Adrenal gland (tissue), 12 donors: ENCODE results near the gene KIF26B. TPM values are rescaled to one million over a fixed set of nuclear protein-coding genes. Genes with fewer than 3 reads are reported as not detected.

ENCODE experiments used
- DNase-seq, 7 donors: peaks; one replicate each; pipeline ENCODE4 v3.0.0-alpha.2; 2019 to 2020
- H3K27ac ChIP-seq, 5 donors: fragments of 200-600 bp; sonication (generic) in 4 of 5; 1 replicate in 3 of 5; 2 replicates in 2 of 5; pipeline versions ENCODE4 v1.5.1 to v1.8.0; 2016 to 2020; ENCODE audit warnings: mild to moderate bottlenecking in 1 of 5
- H3K27me3 ChIP-seq: fragments of 200-600 bp; 2 replicates; pipeline ENCODE4 v1.8.0; 2021
- H3K36me3 ChIP-seq, 2 donors: fragments of 200-600 bp; replicated peaks in 1 of 2; 1 replicate in 1 of 2; 2 replicates in 1 of 2; pipeline versions ENCODE4 v1.5.1 to v1.8.0; 2018 to 2022
- H3K4me1 ChIP-seq, 2 donors: fragments of 200-600 bp; replicated peaks in 1 of 2; 1 replicate in 1 of 2; 2 replicates in 1 of 2; pipeline versions ENCODE4 v1.5.1 to v1.8.0; 2018 to 2021
- H3K4me3 ChIP-seq, 4 donors: fragments of 200-600 bp; sonication (generic) in 3 of 4; one replicate each; pipeline ENCODE4 v1.5.1; 2016 to 2018
- H3K9me3 ChIP-seq, 3 donors: fragments of 200-600 bp; sonication (generic) in 1 of 3; replicated peaks in 1 of 3; 1 replicate in 2 of 3; 2 replicates in 1 of 3; pipeline versions ENCODE4 v1.5.1 to v1.8.0; 2016 to 2021
- CTCF ChIP-seq, 6 experiments: fragments of 450-650 bp in 4 of 6; fragments of 200-600 bp in 2 of 6; sonication (generic) in 1 of 6; IDR thresholded peaks; 1 replicate in 5 of 6; 2 replicates in 1 of 6; pipeline versions ENCODE4 v1.5.1 to v1.8.0; 2016 to 2021; ENCODE audit warnings: antibody characterized with exemption in 6 of 6, mild to moderate bottlenecking in 2 of 6, moderate library complexity in 1 of 6
- POLR2A ChIP-seq, 2 donors: fragments of 450-650 bp; IDR thresholded peaks; one replicate each; pipeline ENCODE4 v1.6.1; 2017; ENCODE audit warnings: antibody characterized with exemption in 2 of 2, mild to moderate bottlenecking in 2 of 2, moderate library complexity in 1 of 2
- WGBS, 4 donors: extraction: QIAGEN DNeasy Blood & Tissue Kit in 2 of 4; methylation state at CpG; one replicate each; pipeline versions ENCODE4 v1.1.5 to v1.1.7; 2013 to 2017; 5-methylcytosine and 5-hydroxymethylcytosine counted together
- intact Hi-C, 2 donors: fragments of 100-400 bp; cut with DNase I; formaldehyde crosslinking; loops; one replicate each; pipeline versions ENCODE4 v1.14.1 to v1.15.0; 2022 to 2023
- polyA plus RNA-seq, 3 donors: library from polyadenylated mRNA; stranded (reverse); fragments of 200-250 nt in 2 of 3; fragments of 350-450 nt in 1 of 3; fragmentation: Illumina TruSeq in 1 of 3; extraction: RNeasy Lipid Tissue Mini Kit (QIAGEN cat#74804) in 1 of 3; gene quantifications; one replicate each; pipeline ENCODE4 v1.2.3, GENCODE V29; 2013 to 2014
- total RNA-seq, 9 donors: library from RNA; depleted of rRNA in 4 of 9; stranded (reverse); fragments of >200 nt in 4 of 9; fragments of 120-200 nt in 1 of 9; fragmentation: NEBNext Ultra II Directional in 1 of 9; extraction: Animal tissue kit (Norgen Biotek cat#: 25700) in 1 of 9; gene quantifications; one replicate each; pipeline versions ENCODE4 v1.1.0 to v1.2.4, GENCODE V29; 2013 to 2023
- donor health status: healthy with polysubstance abuse.
- donor health status: Bipolar disorder and iron deficiency.
- donor health status: DM: yes; HTN: yes; CAD: no.
- donor health status: DM: no; HTN: no; CAD: no.
- donor health status: DM: no; HTN: no; CAD: no.
- donor health status: DM: yes; HTN: yes; CAD: no.

Gene KIF26B
- total and polyA plus RNA-seq, 12 donors, result 0.20 to 4.6 (median 2.6) TPM

DNA sequence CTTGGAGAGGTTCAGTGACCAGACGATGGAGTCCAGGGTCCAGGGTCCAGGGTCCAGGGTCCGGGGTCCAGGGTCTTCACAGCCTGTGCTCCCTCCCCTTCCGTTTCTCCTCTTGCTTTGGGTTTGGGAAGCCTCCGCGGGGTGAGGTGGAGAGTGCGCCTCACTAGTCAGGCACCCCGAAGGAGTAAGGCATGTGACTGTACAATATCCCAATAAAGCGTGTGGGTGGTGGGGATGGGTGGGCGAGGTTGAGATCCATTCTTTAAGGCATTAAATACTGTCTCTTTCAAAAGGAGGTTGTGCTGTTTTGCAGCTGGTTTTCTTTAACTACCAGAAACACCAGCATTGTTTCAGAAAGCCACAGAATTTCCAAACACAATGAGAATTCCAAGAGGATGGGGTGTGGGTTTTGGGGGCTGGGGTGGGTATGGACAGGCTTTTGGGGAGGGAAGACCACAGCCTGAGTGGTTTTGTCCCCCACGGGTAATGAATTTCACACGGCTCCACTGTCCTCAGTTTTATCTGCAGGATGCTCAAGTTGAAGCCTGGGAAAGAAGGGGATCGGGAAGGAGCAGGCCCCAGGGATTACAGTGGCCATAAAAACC is 65.7 kb downstream of the KIF26B start:
- Histone ChIP-seq H3K27ac (no peak overlapping the region), H3K9me3 (no peaks in the 10 kb centered on the region), H3K27me3 (no peaks in the 10 kb centered on the region), H3K4me3 (no peak overlapping the region), H3K36me3 (no peaks in the 10 kb centered on the region), H3K4me1 (no peaks in the 10 kb centered on the region)
- 76 to 84% (median 77%) methylated on average over 11 to 12 of the region's 12 CpGs for WGBS, 4 donors
- DNase-seq, result no peak
- TF ChIP-seq POLR2A (IDR thresholded peaks at IDR 0.05) (no peak), CTCF (IDR thresholded peaks at IDR 0.05) (no peak)
- intact Hi-C loops, result no loop called here

DNA sequence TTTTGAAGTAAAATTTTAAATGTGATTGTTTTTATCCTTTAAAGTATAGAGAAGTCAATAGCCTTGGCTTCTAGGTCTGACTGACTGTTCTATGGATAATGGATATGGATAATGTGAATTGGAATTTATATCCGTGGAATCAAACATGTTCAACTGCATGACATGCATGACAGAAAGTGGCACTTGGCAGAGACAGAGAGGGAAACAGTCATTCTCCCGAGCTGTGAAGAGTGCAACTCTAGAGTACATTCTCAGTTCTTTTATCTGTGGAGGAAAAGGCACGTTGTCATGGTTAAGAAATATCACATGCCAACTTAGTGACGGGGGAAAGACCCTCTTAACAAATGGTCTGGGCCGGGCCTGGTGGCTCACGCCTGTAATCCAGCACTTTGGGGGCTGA is 67.0 kb downstream of the KIF26B start:
- intact Hi-C loops, result no loop called here
- H3K4me3 ChIP-seq, result no peak overlapping the region
- no peaks in the 10 kb centered on the region for H3K27me3 ChIP-seq
- no peaks in the 10 kb centered on the region for H3K36me3 ChIP-seq
- TF ChIP-seq POLR2A (IDR thresholded peaks at IDR 0.05), result no peak
- TF ChIP-seq CTCF (IDR thresholded peaks at IDR 0.05), result no peak
- H3K9me3 ChIP-seq, result no peaks in the 10 kb centered on the region
- H3K4me1 ChIP-seq, result no peaks in the 10 kb centered on the region
- 70 to 89% (median 88%) methylated on average over 6 of the region's 6 CpGs for WGBS, 4 donors
- no peak for DNase-seq
- no peak overlapping the region for H3K27ac ChIP-seq

GRCh38 chr1:245222931-245223595 is 68.3 kb downstream of the KIF26B start:
- Histone ChIP-seq H3K27me3 (no peaks in the 10 kb centered on the region), H3K36me3 (no peaks in the 10 kb centered on the region), H3K4me1 (no peaks in the 10 kb centered on the region), H3K9me3 (no peaks in the 10 kb centered on the region), H3K27ac (no peak overlapping the region), H3K4me3 (no peak overlapping the region)
- intact Hi-C loops, result no loop called here
- no peak for TF ChIP-seq POLR2A (IDR thresholded peaks at IDR 0.05)
- WGBS, 4 donors, result 56 to 75% (median 71%) methylated on average over 1 to 2 of the region's 2 CpGs
- no peak for DNase-seq

GRCh38 chr1:245225322-245226202 is 70.8 kb downstream of the KIF26B start:
- TF ChIP-seq POLR2A (IDR thresholded peaks at IDR 0.05), result no peak
- no peak for TF ChIP-seq CTCF (IDR thresholded peaks at IDR 0.05)
- Histone ChIP-seq H3K27ac (no peak overlapping the region), H3K4me3 (no peak overlapping the region), H3K9me3 (no peaks in the 10 kb centered on the region), H3K36me3 (no peaks in the 10 kb centered on the region), H3K27me3 (no peaks in the 10 kb centered on the region), H3K4me1 (no peaks in the 10 kb centered on the region)
- intact Hi-C loops, result no loop called here
- WGBS, 4 donors, result 65 to 74% (median 71%) methylated on average over 16 of the region's 16 CpGs
- DNase-seq, result no peak
